Neural progenitor cell (in vitro differentiated cells): Measurements from ENCODE around the gene INSYN2A. TPM values are rescaled to one million over a fixed set of nuclear protein-coding genes. Genes with fewer than 3 reads are reported as not detected.

Experiments
- DNase-seq: peaks from one replicate; pipeline ENCODE4 v3.0.0-alpha.2; 2016; ENCODE audit warnings: low spot score
- H2AFZ ChIP-seq: fragments of 200-600 bp; sonication (generic); replicated peaks from 2 replicates; pipeline ENCODE4 v1.6.1; 2016; ENCODE audit warnings: antibody characterized with exemption
- H3F3A ChIP-seq: fragments of 200-600 bp; sonication (generic); 2 replicates; pipeline ENCODE4 v1.6.1; 2016; ENCODE audit warnings: antibody characterized with exemption, low read depth
- H3K27ac ChIP-seq: fragments of 200-600 bp; sonication (generic); 2 replicates; pipeline ENCODE4 v1.5.1; 2016; ENCODE audit warnings: mild to moderate bottlenecking
- H3K27me3 ChIP-seq: fragments of 200-600 bp; sonication (generic); 2 replicates; pipeline ENCODE4 v1.6.1; 2016; ENCODE audit warnings: mild to moderate bottlenecking, moderate library complexity
- H3K36me3 ChIP-seq: fragments of 200-600 bp; sonication (generic); 2 replicates; pipeline ENCODE4 v1.5.1; 2016
- H3K4me1 ChIP-seq: fragments of 200-600 bp; sonication (generic); 2 replicates; pipeline ENCODE4 v1.6.1; 2016; ENCODE audit warnings: mixed run types
- H3K4me2 ChIP-seq: fragments of 200-600 bp; sonication (generic); 2 replicates; pipeline ENCODE4 v1.6.1; 2016
- H3K4me3 ChIP-seq: fragments of 200-600 bp; sonication (generic); 2 replicates; pipeline ENCODE4 v1.5.1; 2016
- H3K79me2 ChIP-seq: fragments of 200-600 bp; sonication (generic); 2 replicates; pipeline ENCODE4 v1.6.1; 2016; ENCODE audit warnings: low read depth
- H3K9ac ChIP-seq: fragments of 200-600 bp; sonication (generic); 2 replicates; pipeline ENCODE4 v1.6.1; 2016
- H3K9me3 ChIP-seq: fragments of 200-600 bp; sonication (generic); 2 replicates; pipeline ENCODE4 v1.5.1; 2016; ENCODE audit warnings: low read depth
- H4K20me1 ChIP-seq: fragments of 200-600 bp; sonication (generic); 2 replicates; pipeline ENCODE4 v1.6.1; 2016; ENCODE audit warnings: low read depth
- H3K27ac Mint-ChIP-seq: 3 replicates; pipeline ENCODE4 v1.8.0; 2021; ENCODE audit warnings: mixed read lengths
- H3K27me3 Mint-ChIP-seq: 2 replicates; pipeline ENCODE4 v1.8.0; 2022; ENCODE audit warnings: low read depth, mild to moderate bottlenecking, inconsistent platforms, moderate library complexity, mixed read lengths; ENCODE audit not compliant: insufficient read depth
- H3K36me3 Mint-ChIP-seq: 3 replicates; pipeline ENCODE4 v1.8.0; 2021; ENCODE audit warnings: mixed read lengths
- H3K4me1 Mint-ChIP-seq: 3 replicates; pipeline ENCODE4 v1.8.0; 2021; ENCODE audit warnings: mixed read lengths
- H3K4me3 Mint-ChIP-seq: 3 replicates; pipeline ENCODE4 v1.8.0; 2021; ENCODE audit warnings: mild to moderate bottlenecking, moderate library complexity, mixed read lengths
- H3K9me3 Mint-ChIP-seq: 3 replicates; pipeline ENCODE4 v1.8.0; 2020; ENCODE audit warnings: mixed read lengths
- EZH2 ChIP-seq: fragments of 200-600 bp; sonication (generic); IDR thresholded peaks from 2 replicates; pipeline ENCODE4 v1.6.1; 2017; ENCODE audit warnings: antibody characterized with exemption, mild to moderate bottlenecking, moderate library complexity
- EZH2phosphoT487 ChIP-seq: fragments of 200-600 bp; sonication (generic); IDR thresholded peaks from 2 replicates; pipeline ENCODE4 v1.6.1; 2017; ENCODE audit warnings: antibody characterized with exemption
- total RNA-seq: library from RNA; depleted of rRNA; stranded (reverse); fragments of >200 nt; gene quantifications from 2 replicates; pipeline ENCODE4 v1.2.3, GENCODE V29; 2015; ENCODE audit warnings: low replicate concordance
- TF ChIP-seq, protein P1 (sequence below): fragments of 200-600 bp; sonication (generic); IDR thresholded peaks from 2 replicates; pipeline ENCODE4 v1.5.1; 2017; ENCODE audit warnings: antibody characterized with exemption, mild to moderate bottlenecking

Gene INSYN2A
- total RNA-seq, 1 donor from 2014 or later = not detected

DNA sequence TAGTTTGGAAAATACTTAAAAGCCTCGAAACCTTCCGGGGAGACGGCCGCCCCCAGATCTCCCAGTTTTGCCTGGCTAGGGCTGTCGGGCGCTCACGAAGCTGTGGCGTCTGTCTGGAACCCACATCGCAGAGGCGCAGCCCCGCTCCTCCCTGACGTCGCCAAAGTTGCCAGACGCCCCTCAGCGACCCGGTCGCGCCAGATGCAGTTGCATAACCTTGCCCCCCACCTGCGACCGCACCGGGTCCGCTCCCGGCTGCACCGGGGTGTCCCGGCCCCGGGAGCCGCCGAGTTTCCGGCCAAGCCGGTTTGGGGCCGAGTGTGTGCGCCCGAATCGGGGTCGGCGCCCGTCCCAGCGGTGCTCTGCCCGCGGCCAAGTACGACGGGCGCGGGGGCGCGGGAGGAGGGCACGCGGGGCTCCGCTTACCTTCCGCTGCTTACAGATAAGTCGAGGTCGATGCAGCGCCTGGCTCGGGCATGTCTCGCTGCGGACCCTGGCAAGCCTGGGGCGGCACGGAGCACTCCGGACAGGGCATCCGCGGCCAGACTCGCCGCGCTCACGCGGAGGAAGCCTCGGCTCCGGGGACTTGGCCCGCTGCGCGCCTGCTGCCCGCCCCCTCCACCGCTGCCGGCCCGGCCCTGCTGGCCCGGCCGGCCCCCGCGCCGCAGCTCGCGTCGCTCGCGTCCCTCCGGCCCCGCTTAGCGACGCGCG is 665 bp downstream of the INSYN2A start:
- H3K36me3 ChIP-seq = no peaks in the 10 kb centered on the region
- H3K4me1 Mint-ChIP-seq = peaks cover 19% of the 10 kb centered on the region
- H3K4me2 ChIP-seq = peak overlapping the region; percentile 90
- H3K36me3 Mint-ChIP-seq = no peaks in the 10 kb centered on the region
- peak overlapping the region; percentile 62 for H3K4me3 ChIP-seq
- H3K9me3 ChIP-seq = no peaks in the 10 kb centered on the region
- no peak overlapping the region for H3K27ac Mint-ChIP-seq
- peaks cover 66% of the 10 kb centered on the region for H3K27me3 ChIP-seq
- peak; percentile 51 for DNase-seq
- H3F3A ChIP-seq = peaks cover 5% of the 10 kb centered on the region
- TF ChIP-seq EZH2 (peak; percentile 95), EZH2phosphoT487 (peak; percentile 92)
- TF ChIP-seq, protein P1, sequence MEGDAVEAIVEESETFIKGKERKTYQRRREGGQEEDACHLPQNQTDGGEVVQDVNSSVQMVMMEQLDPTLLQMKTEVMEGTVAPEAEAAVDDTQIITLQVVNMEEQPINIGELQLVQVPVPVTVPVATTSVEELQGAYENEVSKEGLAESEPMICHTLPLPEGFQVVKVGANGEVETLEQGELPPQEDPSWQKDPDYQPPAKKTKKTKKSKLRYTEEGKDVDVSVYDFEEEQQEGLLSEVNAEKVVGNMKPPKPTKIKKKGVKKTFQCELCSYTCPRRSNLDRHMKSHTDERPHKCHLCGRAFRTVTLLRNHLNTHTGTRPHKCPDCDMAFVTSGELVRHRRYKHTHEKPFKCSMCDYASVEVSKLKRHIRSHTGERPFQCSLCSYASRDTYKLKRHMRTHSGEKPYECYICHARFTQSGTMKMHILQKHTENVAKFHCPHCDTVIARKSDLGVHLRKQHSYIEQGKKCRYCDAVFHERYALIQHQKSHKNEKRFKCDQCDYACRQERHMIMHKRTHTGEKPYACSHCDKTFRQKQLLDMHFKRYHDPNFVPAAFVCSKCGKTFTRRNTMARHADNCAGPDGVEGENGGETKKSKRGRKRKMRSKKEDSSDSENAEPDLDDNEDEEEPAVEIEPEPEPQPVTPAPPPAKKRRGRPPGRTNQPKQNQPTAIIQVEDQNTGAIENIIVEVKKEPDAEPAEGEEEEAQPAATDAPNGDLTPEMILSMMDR = no peak
- H3K4me1 ChIP-seq = peaks cover 14% of the 10 kb centered on the region
- no peak overlapping the region for H3K9ac ChIP-seq
- no peak overlapping the region for H2AFZ ChIP-seq
- H3K9me3 Mint-ChIP-seq = no peaks in the 10 kb centered on the region
- H3K79me2 ChIP-seq = no peaks in the 10 kb centered on the region
- H3K4me3 Mint-ChIP-seq = peak overlapping the region; percentile 77
- H4K20me1 ChIP-seq = peaks cover 62% of the 10 kb centered on the region
- peaks cover 20% of the 10 kb centered on the region for H3K27me3 Mint-ChIP-seq
- no peak overlapping the region for H3K27ac ChIP-seq

DNA sequence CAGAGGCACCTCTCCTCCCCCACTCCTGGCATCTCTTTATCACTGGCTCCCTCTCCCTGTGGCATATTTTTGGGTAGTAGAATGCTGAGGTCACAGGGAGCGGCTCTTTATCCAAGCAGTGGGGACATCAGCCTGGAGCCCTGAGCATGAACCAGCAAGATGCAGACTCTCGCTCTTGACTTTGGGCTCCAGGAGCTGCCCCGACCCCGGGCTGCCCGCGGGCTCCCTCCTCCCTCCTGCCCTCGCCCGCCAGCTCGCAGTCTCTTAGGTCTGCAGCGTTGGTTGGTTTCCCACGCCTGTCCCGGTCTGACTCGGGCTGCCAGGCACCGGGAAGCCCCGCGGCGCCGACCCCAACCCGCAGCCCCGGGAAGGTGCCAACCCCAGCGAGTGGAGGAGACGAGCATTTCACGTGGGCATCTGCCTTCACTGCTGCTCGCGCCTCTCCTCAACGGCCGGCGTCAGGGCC is 1.3 kb downstream of the INSYN2A start:
- Histone ChIP-seq H3K27ac (no peak overlapping the region), H3F3A (peaks cover 5% of the 10 kb centered on the region), H3K4me3 (peak overlapping the region; percentile 62), H3K4me2 (peak overlapping the region; percentile 90), H3K9me3 (no peaks in the 10 kb centered on the region), H3K9ac (no peak overlapping the region), H3K4me1 (peaks cover 14% of the 10 kb centered on the region), H3K36me3 (no peaks in the 10 kb centered on the region), H2AFZ (no peak overlapping the region), H3K27me3 (peaks cover 66% of the 10 kb centered on the region), H3K79me2 (no peaks in the 10 kb centered on the region), H4K20me1 (peaks cover 66% of the 10 kb centered on the region)
- Mint-ChIP-seq H3K4me1 (peaks cover 19% of the 10 kb centered on the region), H3K27ac (no peak overlapping the region), H3K27me3 (peaks cover 20% of the 10 kb centered on the region), H3K4me3 (peak overlapping the region; percentile 79), H3K9me3 (no peaks in the 10 kb centered on the region), H3K36me3 (no peaks in the 10 kb centered on the region)
- peak; percentile 26 for DNase-seq
- TF ChIP-seq, protein P1 = no peak
- TF ChIP-seq EZH2phosphoT487 = peak; percentile 90

DNA sequence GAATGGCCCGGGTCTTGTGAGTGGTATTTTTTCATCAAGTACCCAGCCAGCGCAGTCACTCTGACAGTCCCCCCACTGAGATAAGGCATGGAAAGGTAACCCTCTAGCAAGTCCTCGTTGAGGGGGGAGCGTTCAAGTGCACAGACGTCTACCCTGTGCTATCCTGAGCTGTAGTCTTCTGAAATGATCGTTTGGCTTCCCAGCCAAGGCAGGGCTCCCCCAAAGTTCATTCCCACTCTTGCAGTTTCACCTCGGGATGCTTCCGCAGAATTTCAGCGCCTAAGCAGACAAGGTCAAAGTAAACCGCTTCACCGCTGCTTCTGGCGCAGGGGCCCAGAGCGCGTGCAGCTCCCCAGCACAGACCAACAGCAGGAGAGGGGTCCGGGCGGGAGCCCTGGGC is 1.8 kb downstream of the INSYN2A start:
- Histone ChIP-seq H3K4me1 (peaks cover 14% of the 10 kb centered on the region), H3K9ac (no peak overlapping the region), H3K36me3 (no peaks in the 10 kb centered on the region), H3K27ac (no peak overlapping the region), H3K79me2 (no peaks in the 10 kb centered on the region), H3F3A (peaks cover 5% of the 10 kb centered on the region), H3K9me3 (no peaks in the 10 kb centered on the region), H2AFZ (no peak overlapping the region), H3K27me3 (peaks cover 66% of the 10 kb centered on the region), H3K4me2 (no peak overlapping the region), H4K20me1 (peaks cover 68% of the 10 kb centered on the region), H3K4me3 (no peak overlapping the region)
- Mint-ChIP-seq H3K27me3 (peaks cover 20% of the 10 kb centered on the region), H3K4me3 (peak overlapping the region; percentile 79), H3K4me1 (peaks cover 19% of the 10 kb centered on the region), H3K9me3 (no peaks in the 10 kb centered on the region), H3K36me3 (no peaks in the 10 kb centered on the region), H3K27ac (no peak overlapping the region)
- DNase-seq = no peak
- TF ChIP-seq, protein P1 = no peak
- TF ChIP-seq EZH2phosphoT487 (no peak), EZH2 (no peak)
